ELF-1 (cell line): ENCODE data around the gene ZNF322.

Source experiments
- DNase-seq: peaks from one replicate; pipeline ENCODE4 v3.0.0-alpha.2; 2016; ENCODE audit warnings: low read depth, low spot score

ZNF322 gene

GRCh38 chr6:26592649-26593048 is 66.9 kb downstream of the ZNF322 start:
- DNase-seq = no peak

- DNase-seq = no peak
Observed at GRCh38 chr6:26588965-26589364, 70.6 kb downstream of the ZNF322 start.
